ENCODE data around the gene DNAJC24.

Gene DNAJC24

GRCh38 chr11:31375879-31376278 lies 6.2 kb downstream of the DNAJC24 start:
- TF ChIP-seq ZNF624 (tag by site-specific recombination; IDR thresholded peaks at IDR 0.05), result no peak
- TF ChIP-seq YY2 (tag by site-specific recombination; IDR thresholded peaks at IDR 0.05), result no peak
- no peak for TF ChIP-seq ZNF623 (tag by site-specific recombination; IDR thresholded peaks at IDR 0.05)
- no peak for TF ChIP-seq GFI1B (tag by site-specific recombination; IDR thresholded peaks at IDR 0.05)
- no peak for TF ChIP-seq ZFP3 (tag by site-specific recombination; IDR thresholded peaks at IDR 0.05; ENCODE audit: low read depth)
- TF ChIP-seq ZNF596 (tag by site-specific recombination; IDR thresholded peaks at IDR 0.05), result no peak
- TF ChIP-seq PRDM10 (tag by site-specific recombination; IDR thresholded peaks at IDR 0.05), result no peak
- TF ChIP-seq ZNF223 (tag by site-specific recombination; IDR thresholded peaks at IDR 0.05), result no peak
- Histone ChIP-seq H3K27ac (ENCODE audit: extremely low read depth, low read depth, low read length) (no peak overlapping the region), H3K9me3 (ENCODE audit: control insufficient read depth, insufficient read depth, low read depth, low read length) (no peaks in the 10 kb centered on the region), H3K4me3 (ENCODE audit: low read depth, low read length) (no peak overlapping the region), H3K4me1 (ENCODE audit: control insufficient read depth, insufficient read depth, low read length) (no peaks in the 10 kb centered on the region; the same call in 1 of the 2 replicates), H3K36me3 (ENCODE audit: control insufficient read depth in 2 of 2, insufficient read depth in 1 of 2, low read length in 2 of 2) (peaks cover 0 to 3% of the 10 kb centered on the region in 2 experiments; a peak in 2 of 3 replicates)
- POLR2A ChIA-PET, result no interaction called here
- CTCF ChIA-PET, result interaction anchor here (1.4 kb wide), 1 partner anchor 269 kb away, joined by 4 read pairs; no protein-coding TSS in a partner anchor

- peaks cover 0 to 8% of the 10 kb centered on the region in 2 experiments; a peak in 1 of 3 replicates for H3K36me3 ChIP-seq (ENCODE audit: control insufficient read depth in 2 of 2, insufficient read depth in 1 of 2, low read length in 2 of 2)
- TF ChIP-seq ELK4 (IDR thresholded peaks at IDR 0.05; ENCODE audit: borderline replicate concordance, low read depth, low read length) (no peak), ZNF488 (tag by site-specific recombination; IDR thresholded peaks at IDR 0.05) (no peak), ZNF830 (tag by site-specific recombination; IDR thresholded peaks at IDR 0.05; ENCODE audit: low read depth) (no peak), ZNF133 (tag by site-specific recombination; IDR thresholded peaks at IDR 0.05) (no peak), HOXC10 (CRISPR knock-in tag; IDR thresholded peaks at IDR 0.05) (no peak), ZFP41 (tag by site-specific recombination; IDR thresholded peaks at IDR 0.05; ENCODE audit: borderline replicate concordance) (no peak), ZNF138 (tag by site-specific recombination; IDR thresholded peaks at IDR 0.05; ENCODE audit: borderline replicate concordance) (no peak), ZNF518A (tag by site-specific recombination; conservative IDR thresholded peaks at IDR 0.05; ENCODE audit: low read depth) (no peak), ZNF791 (tag by site-specific recombination; IDR thresholded peaks at IDR 0.05) (no peak), GLIS2 (tag by site-specific recombination; IDR thresholded peaks at IDR 0.05) (no peak), SP7 (tag by site-specific recombination; IDR thresholded peaks at IDR 0.05) (no peak), ZNF37A (tag by site-specific recombination; IDR thresholded peaks at IDR 0.05) (no peak), ZNF548 (tag by site-specific recombination; IDR thresholded peaks at IDR 0.05) (no peak), KLF7 (tag by site-specific recombination; IDR thresholded peaks at IDR 0.05; ENCODE audit: borderline replicate concordance) (no peak), PRDM1 (tag by site-specific recombination; IDR thresholded peaks at IDR 0.05) (no peak), ZNF175 (tag by site-specific recombination; IDR thresholded peaks at IDR 0.05) (no peak)
- no peak overlapping the region for H3K27ac ChIP-seq (ENCODE audit: extremely low read depth, low read depth, low read length)
- ChIA-PET POLR2A (no interaction called here), CTCF (interaction anchor here (0.7 to 1.0 kb wide), 2 partner anchors 143 to 565 kb away, joined by 3 read pairs; no protein-coding TSS in a partner anchor)
- H3K4me1 ChIP-seq (ENCODE audit: control insufficient read depth, insufficient read depth, low read length), result no peaks in the 10 kb centered on the region
- no peaks in the 10 kb centered on the region for H3K9me3 ChIP-seq (ENCODE audit: control insufficient read depth, insufficient read depth, low read depth, low read length)
- H3K4me3 ChIP-seq (ENCODE audit: low read depth, low read length), result no peak overlapping the region
These were observed 13.5 kb downstream of the DNAJC24 start for GRCh38 chr11:31383116-31383515.
